Measurements from ENCODE around the gene NEDD9.

NEDD9 gene

GRCh38 chr6:11181478-11182136 is 50.9 kb downstream of the NEDD9 start:
- no peak for DNase-seq (ENCODE audit: low read depth, low spot score)

DNA sequence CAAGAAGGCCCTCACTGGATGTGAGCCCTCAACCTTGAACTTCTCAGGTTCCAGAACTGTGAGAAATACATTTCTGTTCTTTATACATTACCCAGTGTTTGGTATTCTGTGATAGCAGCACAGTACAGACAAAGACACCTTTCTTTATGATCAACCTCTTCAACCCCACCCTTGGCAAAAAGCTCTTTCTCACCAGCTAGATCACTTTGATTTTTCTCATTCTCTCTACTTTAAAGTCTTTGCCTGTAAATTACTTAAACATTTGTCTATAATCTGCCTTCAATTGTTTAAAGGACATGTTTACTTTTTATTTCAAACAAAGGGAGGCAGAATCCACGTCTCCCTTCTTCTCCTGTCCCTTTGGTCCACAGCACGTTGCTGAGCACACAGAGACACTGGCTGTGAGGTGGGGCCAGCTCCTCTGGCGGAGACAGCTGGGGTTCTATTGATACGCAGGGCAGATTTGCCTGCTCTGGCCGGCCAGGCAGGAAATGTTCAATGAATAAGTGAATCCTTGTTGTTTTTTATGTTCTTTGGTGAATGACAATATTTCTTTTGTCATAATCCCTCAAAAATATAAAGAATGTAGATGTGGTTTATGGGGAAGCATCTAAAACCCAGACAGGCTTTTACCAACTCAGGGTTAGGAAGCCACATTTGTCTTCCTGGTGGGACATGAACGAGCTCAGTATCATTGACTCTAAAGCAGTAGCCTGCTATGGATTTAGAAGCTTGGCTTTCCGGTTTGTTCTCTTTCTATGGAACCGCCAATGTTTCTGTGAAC is 52.9 kb downstream of the NEDD9 start:
- DNase-seq (ENCODE audit: low read depth, low spot score): no peak

GRCh38 chr6:11179088-11179418 is 53.4 kb downstream of the NEDD9 start:
- no peak for DNase-seq (ENCODE audit: low read depth, low spot score)

DNA sequence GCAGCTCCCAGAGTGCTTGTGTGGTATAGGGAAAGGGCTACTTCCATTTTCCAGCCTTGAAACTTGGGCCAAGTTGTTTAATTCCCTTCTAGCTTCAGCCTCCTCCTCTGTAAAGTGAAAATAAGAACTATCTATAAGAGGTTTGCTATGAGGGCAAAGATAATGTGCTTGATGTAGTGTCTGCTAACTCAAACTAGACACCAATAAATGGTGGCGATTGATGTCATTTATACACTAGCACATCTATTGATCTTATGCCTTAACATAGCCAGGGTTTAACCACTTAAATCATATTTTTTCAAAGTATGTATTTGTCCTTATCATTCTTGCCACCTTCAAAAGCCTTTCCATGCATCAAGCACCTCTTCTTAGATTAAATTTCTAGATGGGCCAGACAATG is 55.2 kb downstream of the NEDD9 start:
- DNase-seq (ENCODE audit: low read depth, low spot score): no peak

DNA sequence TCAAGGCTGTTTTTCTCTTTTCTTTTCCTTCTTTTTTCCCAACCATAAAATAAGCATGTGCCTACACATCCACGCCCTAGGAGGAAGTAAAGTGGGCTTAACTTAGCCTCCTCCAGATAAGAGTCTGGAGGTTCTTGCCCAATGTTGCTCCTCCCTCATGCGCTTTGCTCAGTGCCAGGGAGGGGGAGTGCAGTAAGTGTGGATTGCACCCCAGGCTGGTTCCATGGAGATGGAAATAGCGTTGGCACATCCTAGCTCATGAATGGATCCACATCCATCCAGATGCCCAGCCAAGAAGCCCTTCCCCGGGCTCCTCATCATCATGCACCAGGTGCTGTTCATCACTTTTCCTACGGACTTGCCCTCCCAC is 58.2 kb downstream of the NEDD9 start:
- no peak for DNase-seq (ENCODE audit: low read depth, low spot score)

DNA sequence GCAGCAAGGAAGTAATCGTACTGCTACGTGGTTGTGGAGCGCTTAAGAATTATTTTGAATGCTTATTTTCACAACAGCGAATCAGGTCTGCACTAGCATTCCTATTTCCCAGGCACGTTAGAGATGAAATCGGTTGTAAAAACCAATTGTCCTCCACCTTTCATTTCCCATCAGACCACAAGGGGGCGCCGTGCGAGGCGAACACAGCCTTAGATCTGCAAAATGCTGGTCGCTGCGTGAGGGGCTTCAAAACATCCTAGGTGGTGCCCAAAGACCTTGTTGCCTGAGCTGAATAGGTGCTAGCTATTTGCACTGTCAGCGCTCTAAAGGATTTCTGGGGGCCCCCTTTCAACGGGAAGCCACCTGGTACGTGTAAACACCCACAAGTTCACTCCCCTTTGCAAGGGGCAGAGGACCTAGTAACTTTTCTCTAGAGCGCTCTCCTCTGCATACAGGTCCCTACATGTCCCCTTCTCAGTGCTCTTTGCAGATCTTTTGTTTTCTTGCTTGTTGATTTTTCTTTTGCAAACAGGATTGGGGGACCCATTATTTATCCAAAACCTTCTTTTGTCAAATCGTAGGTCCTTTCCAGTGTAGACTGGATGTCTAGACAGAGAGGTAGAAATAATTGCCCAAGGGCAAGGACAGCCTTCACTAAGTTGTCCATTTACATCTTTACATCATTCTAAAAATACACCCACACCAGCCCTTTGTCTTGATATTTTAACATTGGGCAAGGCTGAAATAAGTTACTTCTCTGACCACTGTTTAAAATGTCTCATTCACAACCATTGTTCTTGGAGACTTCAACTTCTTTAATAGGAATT is 59.8 kb downstream of the NEDD9 start:
- peak; percentile 68 for DNase-seq (ENCODE audit: low read depth, low spot score)

GRCh38 chr6:11171952-11172351 is 60.5 kb downstream of the NEDD9 start:
- no peak for DNase-seq (ENCODE audit: low read depth, low spot score)

DNA sequence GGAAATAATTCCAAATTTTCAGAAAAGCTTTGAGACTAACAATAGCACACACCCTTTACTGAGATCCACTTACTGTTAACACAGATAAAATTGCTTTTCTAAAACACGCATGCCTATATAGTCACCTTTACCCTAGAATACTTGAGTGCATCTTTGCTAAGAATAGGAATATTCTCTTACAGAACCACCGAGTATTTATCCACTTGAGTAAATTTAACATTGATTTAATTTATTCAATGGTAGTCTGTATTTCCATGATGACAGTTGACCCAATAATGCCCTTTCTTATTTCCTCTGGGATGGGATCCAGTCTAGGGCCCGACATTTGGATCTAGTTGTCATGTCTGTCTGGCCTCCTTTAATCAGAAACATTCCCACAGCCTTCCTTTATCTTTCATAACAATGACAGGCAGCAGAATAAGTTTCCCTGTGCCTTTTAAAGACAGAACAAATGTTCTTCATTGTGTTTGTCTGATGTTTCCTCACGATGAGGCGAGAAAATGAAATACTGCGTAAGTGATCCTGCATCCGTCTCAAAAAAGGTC is 64.3 kb downstream of the NEDD9 start:
- no peak for DNase-seq (ENCODE audit: low read depth, low spot score)

DNA sequence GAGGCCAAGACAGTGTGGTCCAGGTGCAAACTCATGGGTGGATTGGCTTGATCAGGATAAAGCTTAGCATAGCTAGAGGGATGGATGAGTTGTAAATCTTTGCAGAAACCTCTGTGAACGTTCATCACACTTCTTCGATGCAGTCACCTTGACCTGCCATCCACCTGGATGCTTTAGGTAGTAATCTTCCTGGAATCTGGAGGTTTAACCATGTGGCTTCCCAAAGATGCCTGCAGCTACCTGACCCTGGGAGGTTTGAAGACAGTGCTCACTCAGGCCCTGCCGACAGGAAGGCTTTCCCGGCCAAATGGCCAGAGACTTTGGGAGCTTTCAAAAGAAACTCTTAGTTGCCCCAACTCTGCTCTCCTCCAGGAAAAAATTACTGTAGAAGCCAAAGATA is 65.5 kb downstream of the NEDD9 start:
- DNase-seq (ENCODE audit: low read depth, low spot score): no peak

DNA sequence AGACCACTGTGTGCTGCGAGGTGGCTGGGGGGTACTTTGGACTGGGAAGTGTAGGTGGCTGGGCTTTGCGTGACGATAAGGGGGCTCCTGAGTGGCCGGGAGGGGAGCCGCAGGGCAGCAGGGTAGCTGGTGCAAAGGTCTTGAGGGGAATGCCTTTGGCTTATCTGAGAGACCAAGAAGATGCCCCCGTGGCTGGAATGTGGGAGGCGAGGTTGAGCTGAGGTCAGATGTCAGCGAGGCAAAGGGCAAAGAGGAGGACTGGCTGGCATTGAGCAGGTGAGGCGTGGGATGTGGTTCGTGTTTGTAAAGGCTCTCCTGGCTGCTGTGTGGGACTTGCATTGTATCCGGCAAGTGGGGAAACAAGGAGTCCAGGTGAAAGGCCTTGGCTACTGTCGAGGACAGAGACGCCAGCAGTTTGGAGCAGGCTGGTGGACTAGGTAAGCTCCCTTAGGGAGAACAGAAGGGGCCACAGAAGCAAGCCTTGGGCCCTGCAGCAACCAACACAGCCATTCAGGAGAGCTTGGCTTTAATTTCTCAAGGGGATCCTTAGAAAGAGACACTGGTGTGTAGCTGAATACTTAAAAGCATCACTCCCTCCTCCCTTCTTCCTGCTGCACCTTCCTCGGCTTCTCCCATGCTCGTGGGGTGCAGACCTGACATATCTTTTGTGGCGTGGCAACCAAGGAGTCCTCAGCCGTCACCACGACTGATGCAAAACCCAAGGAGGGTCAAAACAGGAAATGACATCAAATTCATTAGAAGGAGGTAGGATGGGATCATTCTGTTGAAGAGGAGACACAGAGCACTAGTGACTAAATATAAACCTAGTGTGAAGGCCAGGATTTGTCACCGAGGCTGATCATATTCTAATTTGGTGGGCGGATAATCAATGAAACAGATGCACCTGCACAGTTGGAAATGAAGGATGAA is 67.5 kb downstream of the NEDD9 start:
- no peak for DNase-seq (ENCODE audit: low read depth, low spot score)

DNA sequence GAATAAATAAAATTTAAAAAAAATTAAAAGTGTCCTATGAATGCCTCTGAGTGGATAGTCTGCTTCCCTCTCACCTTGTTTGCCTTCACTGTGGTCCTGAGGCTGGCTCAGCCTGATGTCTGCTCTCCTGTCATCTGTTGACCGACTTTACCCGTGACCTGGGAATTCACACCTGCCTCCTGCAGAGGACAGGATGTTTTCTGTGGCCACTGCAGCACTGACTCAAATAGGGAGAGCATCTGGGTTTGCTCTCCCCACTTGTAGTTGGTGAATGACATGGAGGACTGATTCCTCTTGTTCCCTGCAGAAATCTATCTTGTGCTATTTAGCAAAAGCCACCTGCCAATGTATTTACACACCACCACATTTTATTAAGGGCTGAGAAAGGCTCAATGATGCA is 68.5 kb downstream of the NEDD9 start:
- DNase-seq (ENCODE audit: low read depth, low spot score): no peak

GRCh38 chr6:11162262-11162661 is 70.2 kb downstream of the NEDD9 start:
- DNase-seq (ENCODE audit: low read depth, low spot score): no peak

DNA sequence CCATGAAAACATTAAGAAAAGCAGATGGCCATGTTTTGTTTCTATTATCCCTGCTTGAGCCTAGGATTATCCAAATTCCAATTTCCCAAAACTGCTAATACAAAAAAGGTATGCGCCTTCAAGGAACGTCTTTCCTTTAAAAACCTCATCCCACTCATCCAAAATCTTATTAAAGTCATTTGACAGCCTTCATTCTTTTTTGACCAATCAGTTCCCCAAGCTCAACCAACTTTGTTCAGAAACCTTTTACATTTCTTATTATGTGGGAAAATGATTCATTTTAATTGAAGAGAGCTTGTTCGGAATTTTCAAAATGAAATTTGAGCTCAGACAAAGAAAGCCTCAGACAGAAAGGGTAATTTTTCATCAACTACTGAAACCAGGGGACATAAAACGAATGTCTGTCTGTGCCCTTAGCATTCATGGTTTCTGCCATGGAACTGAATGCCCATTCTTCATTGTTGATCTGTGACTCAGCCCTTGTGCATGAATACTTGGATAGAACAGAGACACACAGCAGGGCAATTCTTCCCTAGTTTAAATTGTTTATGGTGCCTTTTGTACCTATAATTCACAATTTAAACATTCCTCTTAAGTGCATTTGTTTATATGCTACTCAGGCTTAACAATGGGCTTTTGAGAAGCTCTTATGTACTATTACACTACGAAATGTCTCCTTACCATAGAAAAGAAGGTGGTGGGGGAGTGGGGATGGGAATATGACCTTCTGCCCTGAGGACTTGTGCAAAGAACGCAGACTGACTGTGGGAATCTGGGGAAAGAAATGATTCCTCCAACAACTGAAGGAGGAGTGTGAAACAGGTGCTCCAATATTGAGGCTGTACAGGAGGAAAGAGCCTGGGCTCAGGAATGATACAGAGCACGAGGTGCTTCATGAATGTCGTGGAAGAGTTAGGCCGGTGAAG is 71.2 kb downstream of the NEDD9 start:
- DNase-seq (ENCODE audit: low read depth, low spot score): no peak

GRCh38 chr6:11160199-11160598 is 72.3 kb downstream of the NEDD9 start:
- no peak for DNase-seq (ENCODE audit: low read depth, low spot score)

DNA sequence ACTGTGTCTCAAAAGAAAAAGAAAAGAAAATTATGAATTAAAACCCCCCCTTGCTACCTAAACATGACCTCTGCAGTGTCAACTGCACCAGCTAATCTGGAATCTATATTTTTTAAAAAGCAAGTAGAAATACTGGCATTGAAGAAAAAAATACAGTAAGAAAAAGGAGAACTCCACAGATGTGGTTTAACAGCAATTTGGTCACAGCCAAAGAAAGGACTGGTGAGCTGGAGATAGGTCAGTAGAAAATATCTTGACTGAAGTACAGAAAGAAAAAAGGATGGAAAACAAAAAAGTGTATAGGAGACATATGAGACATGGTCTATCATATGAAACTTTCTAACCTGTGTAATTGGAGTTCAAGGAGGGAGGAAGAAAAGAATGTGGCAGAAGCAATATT is 76.9 kb downstream of the NEDD9 start:
- no peak for DNase-seq (ENCODE audit: low read depth, low spot score)

- DNase-seq (ENCODE audit: low read depth, low spot score): no peak
Observed at GRCh38 chr6:11153447-11153846, 79.0 kb downstream of the NEDD9 start.

DNA sequence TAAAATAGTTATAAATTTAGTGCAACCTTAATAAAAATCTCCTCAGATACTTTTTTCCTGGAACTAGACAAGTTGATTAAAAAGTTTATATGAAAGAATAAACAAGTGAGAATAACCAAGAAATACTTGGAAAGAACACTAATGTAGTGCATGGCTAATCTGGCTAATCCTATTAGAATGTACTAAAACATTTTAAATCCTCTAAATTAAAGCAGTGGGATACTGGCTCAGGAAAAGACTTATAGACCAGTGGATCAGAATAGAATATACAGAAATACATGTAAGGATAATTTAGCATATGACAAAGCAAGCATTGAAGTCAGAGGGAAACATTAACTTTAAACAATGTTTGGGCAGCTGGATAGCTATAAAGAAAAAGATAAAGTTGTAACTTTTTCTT is 79.9 kb downstream of the NEDD9 start:
- no peak for DNase-seq (ENCODE audit: low read depth, low spot score)

DNA sequence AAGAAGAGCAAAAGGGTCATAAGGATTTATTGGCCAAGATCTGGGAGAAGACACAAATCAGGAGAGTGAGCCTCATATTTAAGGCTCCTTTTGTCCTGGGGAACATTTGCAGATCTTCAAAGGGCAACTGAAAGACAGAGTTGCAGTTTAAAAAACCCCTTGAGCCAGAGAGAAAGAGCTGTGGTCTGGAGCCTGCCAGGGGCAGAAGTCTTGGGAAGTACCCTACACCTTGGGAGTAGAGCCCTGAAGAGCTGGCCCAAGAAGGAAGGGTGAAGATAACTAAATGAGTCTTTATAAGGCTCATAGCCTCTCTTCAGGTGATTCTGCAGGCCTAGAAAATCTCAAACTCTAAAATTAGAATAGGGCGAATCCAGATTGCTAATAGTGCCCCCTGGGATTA is 81.0 kb downstream of the NEDD9 start:
- DNase-seq (ENCODE audit: low read depth, low spot score): no peak

- no peak for DNase-seq (ENCODE audit: low read depth, low spot score)
Observed at GRCh38 chr6:11149551-11149950, 82.9 kb downstream of the NEDD9 start.

DNA sequence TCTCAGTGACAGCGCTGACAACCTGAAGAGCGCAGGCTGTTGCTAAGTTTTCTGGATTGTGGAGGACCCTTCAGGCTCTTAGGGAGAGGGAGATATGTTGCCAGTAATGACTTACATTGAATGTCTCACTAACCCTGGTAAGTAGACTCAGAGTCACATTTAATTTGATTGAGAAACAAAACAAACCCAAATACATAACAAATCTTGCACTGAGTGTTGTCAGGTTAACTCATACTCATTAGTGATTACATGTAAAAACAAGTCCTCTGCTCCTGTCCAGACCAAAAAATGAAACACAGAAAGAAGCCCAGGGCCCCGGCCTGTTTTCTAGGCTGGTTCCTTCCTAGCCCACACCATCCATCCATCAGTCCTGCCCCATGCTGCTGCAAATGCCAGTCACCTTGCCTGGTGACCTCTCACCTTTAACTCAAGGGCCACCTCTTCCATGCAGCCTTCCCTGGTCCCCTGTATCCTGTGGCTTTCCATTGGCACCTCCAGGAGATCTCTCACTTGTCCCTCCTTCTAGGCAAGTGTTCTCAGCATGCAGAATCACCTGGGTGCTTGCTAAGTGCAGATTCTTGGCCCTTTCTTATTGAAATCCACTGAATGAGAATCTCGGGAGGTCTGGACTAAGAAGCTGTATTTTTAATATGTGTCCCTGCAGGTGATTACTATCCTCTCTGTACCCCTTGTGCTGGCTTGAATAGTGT is 86.2 kb downstream of the NEDD9 start:
- DNase-seq (ENCODE audit: low read depth, low spot score): no peak

Data from activated CD4-positive, CD25-positive, alpha-beta regulatory T cell treated with anti-CD3 and anti-CD28 coated beads, Interleukin-2, amount 50 U/mL, for 16 hours (primary cell).